Measurements from ENCODE around the gene TRIM68. TPM values are rescaled to one million over a fixed set of nuclear protein-coding genes. Genes with fewer than 3 reads are reported as not detected.

Gene TRIM68, protein sequence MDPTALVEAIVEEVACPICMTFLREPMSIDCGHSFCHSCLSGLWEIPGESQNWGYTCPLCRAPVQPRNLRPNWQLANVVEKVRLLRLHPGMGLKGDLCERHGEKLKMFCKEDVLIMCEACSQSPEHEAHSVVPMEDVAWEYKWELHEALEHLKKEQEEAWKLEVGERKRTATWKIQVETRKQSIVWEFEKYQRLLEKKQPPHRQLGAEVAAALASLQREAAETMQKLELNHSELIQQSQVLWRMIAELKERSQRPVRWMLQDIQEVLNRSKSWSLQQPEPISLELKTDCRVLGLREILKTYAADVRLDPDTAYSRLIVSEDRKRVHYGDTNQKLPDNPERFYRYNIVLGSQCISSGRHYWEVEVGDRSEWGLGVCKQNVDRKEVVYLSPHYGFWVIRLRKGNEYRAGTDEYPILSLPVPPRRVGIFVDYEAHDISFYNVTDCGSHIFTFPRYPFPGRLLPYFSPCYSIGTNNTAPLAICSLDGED
- 13.6 and 17.7 TPM in 2 replicates for total RNA-seq

DNA sequence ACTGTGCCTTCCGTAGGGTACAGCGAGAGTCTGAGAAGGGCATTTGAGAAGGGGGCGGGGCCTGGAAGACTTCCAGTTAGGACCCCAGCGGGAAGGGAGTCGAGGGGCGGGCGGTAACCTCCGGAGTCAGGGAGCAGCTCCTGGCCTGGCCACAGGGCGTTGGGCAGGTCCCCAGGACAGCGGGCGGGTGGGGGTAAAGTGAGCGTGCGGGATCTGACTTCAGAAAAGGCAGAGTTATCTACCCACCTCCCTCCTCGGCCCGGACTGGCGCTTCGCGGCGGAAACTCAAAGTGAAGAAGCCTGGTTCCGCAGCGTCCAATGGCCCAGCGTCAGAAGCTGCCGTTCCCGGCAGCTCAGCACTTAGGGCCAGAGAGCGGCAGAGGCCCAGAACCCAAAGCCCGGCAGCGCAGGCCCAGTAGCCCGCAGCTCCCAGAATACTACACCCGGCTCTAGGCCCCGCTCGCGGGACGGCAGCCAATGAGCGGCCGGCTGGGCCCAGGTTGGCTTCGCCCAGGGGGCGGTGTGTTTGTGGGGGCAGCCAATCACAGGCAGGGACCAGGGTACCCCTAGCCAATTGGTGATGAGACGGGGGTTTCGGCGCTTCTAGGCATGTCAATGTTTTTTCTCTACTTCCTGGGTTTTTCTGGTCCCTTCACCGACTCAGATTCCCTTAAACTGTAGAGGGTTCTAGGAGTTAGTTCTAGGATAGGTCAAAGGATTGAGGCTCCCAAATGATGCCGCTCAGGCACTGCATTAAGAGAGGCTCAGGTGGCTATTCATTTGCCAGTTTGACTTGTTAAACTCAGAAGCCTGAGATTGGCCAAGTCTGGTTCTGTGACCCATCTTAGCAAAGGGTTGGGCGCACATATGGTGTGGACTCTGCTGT lies at the start of gene TRIM68:
TSS of gene TRIM68 (minus strand) at position 451 of the 886 bp plus-strand sequence. CDS start 2,727 bp downstream, outside the sequence.
- H3K27me3 ChIP-seq (ENCODE audit: insufficient read depth, low read length) = no peaks in the 10 kb centered on the region
- H3K4me1 ChIP-seq (ENCODE audit: insufficient read depth, low read length) = peaks cover 18% of the 10 kb centered on the region
- H3K9me3 ChIP-seq (ENCODE audit: low read depth, low read length) = no peaks in the 10 kb centered on the region
- peaks cover 3% of the 10 kb centered on the region for H4K20me1 ChIP-seq (ENCODE audit: insufficient read depth, low read length)
- H3K79me2 ChIP-seq (ENCODE audit: insufficient read depth, low read length) = peaks cover 13% of the 10 kb centered on the region
- H3K4me3 ChIP-seq (ENCODE audit: insufficient read depth, low read length) = peak within 1 kb of the TSS; percentile 83
- TF ChIP-seq, protein P1, sequence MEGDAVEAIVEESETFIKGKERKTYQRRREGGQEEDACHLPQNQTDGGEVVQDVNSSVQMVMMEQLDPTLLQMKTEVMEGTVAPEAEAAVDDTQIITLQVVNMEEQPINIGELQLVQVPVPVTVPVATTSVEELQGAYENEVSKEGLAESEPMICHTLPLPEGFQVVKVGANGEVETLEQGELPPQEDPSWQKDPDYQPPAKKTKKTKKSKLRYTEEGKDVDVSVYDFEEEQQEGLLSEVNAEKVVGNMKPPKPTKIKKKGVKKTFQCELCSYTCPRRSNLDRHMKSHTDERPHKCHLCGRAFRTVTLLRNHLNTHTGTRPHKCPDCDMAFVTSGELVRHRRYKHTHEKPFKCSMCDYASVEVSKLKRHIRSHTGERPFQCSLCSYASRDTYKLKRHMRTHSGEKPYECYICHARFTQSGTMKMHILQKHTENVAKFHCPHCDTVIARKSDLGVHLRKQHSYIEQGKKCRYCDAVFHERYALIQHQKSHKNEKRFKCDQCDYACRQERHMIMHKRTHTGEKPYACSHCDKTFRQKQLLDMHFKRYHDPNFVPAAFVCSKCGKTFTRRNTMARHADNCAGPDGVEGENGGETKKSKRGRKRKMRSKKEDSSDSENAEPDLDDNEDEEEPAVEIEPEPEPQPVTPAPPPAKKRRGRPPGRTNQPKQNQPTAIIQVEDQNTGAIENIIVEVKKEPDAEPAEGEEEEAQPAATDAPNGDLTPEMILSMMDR (IDR thresholded peaks at IDR 0.05; ENCODE audit: extremely low read depth, low read depth, low read length) = no peak
- peak; percentile 99 for DNase-seq (ENCODE audit: insufficient read length, low spot score, missing footprints)
- no peaks in the 10 kb centered on the region for H3K36me3 ChIP-seq (ENCODE audit: insufficient read depth, low read length)
- H3K27ac ChIP-seq (ENCODE audit: low read depth, low read length) = peak within 1 kb of the TSS; percentile 78
- H2AFZ ChIP-seq (ENCODE audit: low read length) = peak within 1 kb of the TSS; percentile 99
- H3K4me2 ChIP-seq (ENCODE audit: insufficient read depth, low read length) = peak within 1 kb of the TSS; percentile 86

DNA sequence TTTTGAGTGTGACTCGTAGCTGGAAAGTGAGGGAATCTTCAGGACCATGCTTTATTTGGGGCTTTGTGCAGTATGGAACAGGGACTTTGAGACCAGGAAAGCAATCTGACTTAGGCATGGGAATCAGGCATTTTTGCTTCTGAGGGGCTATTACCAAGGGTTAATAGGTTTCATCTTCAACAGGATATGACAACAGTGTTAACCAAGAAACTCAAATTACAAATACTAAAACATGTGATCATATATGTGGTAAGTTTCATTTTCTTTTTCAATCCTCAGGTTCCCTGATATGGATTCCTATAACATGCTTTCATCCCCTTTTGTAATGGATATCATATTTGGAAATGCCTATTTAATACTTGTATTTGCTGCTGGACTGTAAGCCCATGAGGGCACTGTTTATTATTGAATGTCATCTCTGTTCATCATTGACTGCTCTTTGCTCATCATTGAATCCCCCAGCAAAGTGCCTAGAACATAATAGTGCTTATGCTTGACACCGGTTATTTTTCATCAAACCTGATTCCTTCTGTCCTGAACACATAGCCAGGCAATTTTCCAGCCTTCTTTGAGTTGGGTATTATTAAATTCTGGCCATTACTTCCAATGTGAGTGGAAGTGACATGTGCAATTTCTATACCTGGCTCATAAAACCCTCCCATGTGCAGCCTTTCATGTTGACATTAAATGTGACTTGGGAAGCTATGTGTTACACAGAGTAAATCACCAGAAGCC lies 46.8 kb upstream of the TRIM68 start:
- Histone ChIP-seq H3K4me1 (ENCODE audit: insufficient read depth, low read length) (no peaks in the 10 kb centered on the region), H3K4me3 (ENCODE audit: insufficient read depth, low read length) (no peak overlapping the region), H2AFZ (ENCODE audit: low read length) (no peak overlapping the region), H3K4me2 (ENCODE audit: insufficient read depth, low read length) (no peak overlapping the region), H3K9me3 (ENCODE audit: low read depth, low read length) (no peaks in the 10 kb centered on the region), H4K20me1 (ENCODE audit: insufficient read depth, low read length) (no peaks in the 10 kb centered on the region), H3K27me3 (ENCODE audit: insufficient read depth, low read length) (no peaks in the 10 kb centered on the region), H3K79me2 (ENCODE audit: insufficient read depth, low read length) (no peaks in the 10 kb centered on the region), H3K27ac (ENCODE audit: low read depth, low read length) (no peak overlapping the region), H3K36me3 (ENCODE audit: insufficient read depth, low read length) (no peaks in the 10 kb centered on the region)
- DNase-seq (ENCODE audit: insufficient read length, low spot score, missing footprints) = no peak
- TF ChIP-seq, protein P1 (IDR thresholded peaks at IDR 0.05; ENCODE audit: extremely low read depth, low read depth, low read length) = no peak

DNA sequence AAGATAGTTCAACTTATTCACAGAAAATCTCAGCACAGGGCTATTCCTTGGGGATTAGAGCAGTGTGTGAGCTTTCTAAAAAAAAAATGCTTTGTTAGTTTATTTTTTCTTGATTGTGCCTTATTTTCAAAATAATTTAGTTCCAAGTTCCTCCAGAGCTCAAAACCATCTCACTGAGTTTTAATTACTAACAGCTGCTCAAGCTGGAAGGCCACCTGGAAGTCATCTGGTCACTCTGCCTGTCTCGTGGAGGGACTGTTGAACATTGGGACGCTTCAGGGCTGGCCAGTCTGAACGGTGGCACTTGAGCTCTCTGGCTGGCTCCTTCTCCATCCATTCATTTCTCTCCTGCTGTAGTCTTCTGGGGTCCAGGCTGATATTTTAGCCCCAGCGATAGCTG lies 39.7 kb upstream of the TRIM68 start:
- no peak overlapping the region for H3K4me3 ChIP-seq (ENCODE audit: insufficient read depth, low read length)
- no peak for DNase-seq (ENCODE audit: insufficient read length, low spot score, missing footprints)
- no peaks in the 10 kb centered on the region for H3K36me3 ChIP-seq (ENCODE audit: insufficient read depth, low read length)
- no peak overlapping the region for H3K27ac ChIP-seq (ENCODE audit: low read depth, low read length)
- H2AFZ ChIP-seq (ENCODE audit: low read length) = no peak overlapping the region
- H4K20me1 ChIP-seq (ENCODE audit: insufficient read depth, low read length) = no peaks in the 10 kb centered on the region
- H3K79me2 ChIP-seq (ENCODE audit: insufficient read depth, low read length) = no peaks in the 10 kb centered on the region
- H3K9me3 ChIP-seq (ENCODE audit: low read depth, low read length) = no peaks in the 10 kb centered on the region
- TF ChIP-seq, protein P1 (IDR thresholded peaks at IDR 0.05; ENCODE audit: extremely low read depth, low read depth, low read length) = no peak
- no peaks in the 10 kb centered on the region for H3K27me3 ChIP-seq (ENCODE audit: insufficient read depth, low read length)
- no peak overlapping the region for H3K4me2 ChIP-seq (ENCODE audit: insufficient read depth, low read length)
- H3K4me1 ChIP-seq (ENCODE audit: insufficient read depth, low read length) = no peaks in the 10 kb centered on the region

Measured in osteoblast (primary cell).